Parathyroid adenoma (tissue), 2 donors: ENCODE results near the gene CTU2.

Source experiments
- H2AFZ ChIP-seq: fragments of 300-600 bp; sonication (generic); one replicate; pipeline ENCODE4 v1.7.0; 2017; ENCODE audit warnings: antibody characterized with exemption, mild to moderate bottlenecking
- H3K27ac ChIP-seq: fragments of 300-600 bp; sonication (generic); one replicate; pipeline ENCODE4 v1.7.0; 2017
- H3K27me3 ChIP-seq: fragments of 300-600 bp; sonication (generic); one replicate; pipeline ENCODE4 v1.7.0; 2017; ENCODE audit warnings: low read length; ENCODE audit not compliant: control insufficient read depth, insufficient read depth
- H3K36me3 ChIP-seq: fragments of 300-600 bp; sonication (generic); one replicate; pipeline ENCODE4 v1.7.0; 2017; ENCODE audit warnings: low read length; ENCODE audit not compliant: control insufficient read depth, insufficient read depth
- H3K4me1 ChIP-seq: fragments of 300-600 bp; sonication (generic); one replicate; pipeline ENCODE4 v1.7.0; 2017; ENCODE audit warnings: control low read depth
- H3K4me2 ChIP-seq: fragments of 300-600 bp; sonication (generic); one replicate; pipeline ENCODE4 v1.7.0; 2017; ENCODE audit warnings: low read length
- H3K4me3 ChIP-seq: fragments of 300-600 bp; sonication (generic); one replicate; pipeline ENCODE4 v1.7.0; 2017; ENCODE audit warnings: low read depth, low read length
- H3K79me2 ChIP-seq: fragments of 300-600 bp; sonication (generic); one replicate; pipeline ENCODE4 v1.7.0; 2017; ENCODE audit warnings: control low read depth
- H3K9ac ChIP-seq: fragments of 300-600 bp; sonication (generic); one replicate; pipeline ENCODE4 v1.7.0; 2017; ENCODE audit warnings: mild to moderate bottlenecking
- H3K9me3 ChIP-seq: fragments of 300-600 bp; sonication (generic); one replicate; pipeline ENCODE4 v1.7.0; 2017; ENCODE audit warnings: low read length; ENCODE audit not compliant: control insufficient read depth
- TF ChIP-seq, protein P1 (sequence below): fragments of 300-600 bp; sonication (generic); IDR thresholded peaks from one replicate; pipeline ENCODE4 v1.7.0; 2017; ENCODE audit warnings: antibody characterized with exemption, mild to moderate bottlenecking
- donor health status: primary hyperparathyroidism.

Gene CTU2

DNA sequence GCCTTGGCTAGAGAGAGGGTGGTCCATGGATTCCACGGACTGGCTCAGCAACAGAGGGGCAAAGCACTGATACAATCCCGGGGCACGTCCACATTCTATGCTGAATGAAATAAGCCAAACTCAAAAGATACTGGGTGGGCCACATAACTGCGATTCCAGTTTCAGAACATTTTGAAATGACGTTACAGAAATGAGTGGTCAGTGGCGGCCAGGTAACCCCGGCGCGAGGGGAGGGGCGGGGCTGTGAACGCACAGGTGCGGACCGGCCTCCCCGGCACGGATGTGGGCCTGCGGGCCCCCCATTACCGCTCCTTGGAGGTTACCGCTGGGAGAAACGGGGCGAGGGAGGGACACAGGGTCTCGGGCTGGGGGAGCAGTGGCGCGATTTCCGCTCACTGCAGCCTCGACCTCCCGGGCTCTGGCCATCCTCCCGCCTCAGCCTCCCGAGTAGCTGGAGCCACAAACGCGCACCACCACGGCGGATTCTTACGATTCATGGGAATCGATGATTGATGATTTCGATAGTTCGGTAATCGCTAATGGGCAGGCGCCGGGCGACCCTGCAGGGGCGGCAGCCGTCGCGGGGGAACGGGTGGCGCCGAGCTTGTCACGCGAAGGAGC lies 44.0 kb upstream of the CTU2 start:
- H2AFZ ChIP-seq, result peak overlapping the region; percentile 94
- peaks cover 4% of the 10 kb centered on the region for H3K4me1 ChIP-seq
- no peaks in the 10 kb centered on the region for H3K79me2 ChIP-seq
- peak overlapping the region; percentile 55 for H3K27ac ChIP-seq
- H3K4me2 ChIP-seq, result peak overlapping the region; percentile 66
- H3K4me3 ChIP-seq, result peak overlapping the region; percentile 89
- TF ChIP-seq, protein P1, sequence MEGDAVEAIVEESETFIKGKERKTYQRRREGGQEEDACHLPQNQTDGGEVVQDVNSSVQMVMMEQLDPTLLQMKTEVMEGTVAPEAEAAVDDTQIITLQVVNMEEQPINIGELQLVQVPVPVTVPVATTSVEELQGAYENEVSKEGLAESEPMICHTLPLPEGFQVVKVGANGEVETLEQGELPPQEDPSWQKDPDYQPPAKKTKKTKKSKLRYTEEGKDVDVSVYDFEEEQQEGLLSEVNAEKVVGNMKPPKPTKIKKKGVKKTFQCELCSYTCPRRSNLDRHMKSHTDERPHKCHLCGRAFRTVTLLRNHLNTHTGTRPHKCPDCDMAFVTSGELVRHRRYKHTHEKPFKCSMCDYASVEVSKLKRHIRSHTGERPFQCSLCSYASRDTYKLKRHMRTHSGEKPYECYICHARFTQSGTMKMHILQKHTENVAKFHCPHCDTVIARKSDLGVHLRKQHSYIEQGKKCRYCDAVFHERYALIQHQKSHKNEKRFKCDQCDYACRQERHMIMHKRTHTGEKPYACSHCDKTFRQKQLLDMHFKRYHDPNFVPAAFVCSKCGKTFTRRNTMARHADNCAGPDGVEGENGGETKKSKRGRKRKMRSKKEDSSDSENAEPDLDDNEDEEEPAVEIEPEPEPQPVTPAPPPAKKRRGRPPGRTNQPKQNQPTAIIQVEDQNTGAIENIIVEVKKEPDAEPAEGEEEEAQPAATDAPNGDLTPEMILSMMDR, result no peak
- H3K9ac ChIP-seq, result peak overlapping the region; percentile 14
- H3K27me3 ChIP-seq, result no peaks in the 10 kb centered on the region
- no peaks in the 10 kb centered on the region for H3K36me3 ChIP-seq
- no peaks in the 10 kb centered on the region for H3K9me3 ChIP-seq

DNA sequence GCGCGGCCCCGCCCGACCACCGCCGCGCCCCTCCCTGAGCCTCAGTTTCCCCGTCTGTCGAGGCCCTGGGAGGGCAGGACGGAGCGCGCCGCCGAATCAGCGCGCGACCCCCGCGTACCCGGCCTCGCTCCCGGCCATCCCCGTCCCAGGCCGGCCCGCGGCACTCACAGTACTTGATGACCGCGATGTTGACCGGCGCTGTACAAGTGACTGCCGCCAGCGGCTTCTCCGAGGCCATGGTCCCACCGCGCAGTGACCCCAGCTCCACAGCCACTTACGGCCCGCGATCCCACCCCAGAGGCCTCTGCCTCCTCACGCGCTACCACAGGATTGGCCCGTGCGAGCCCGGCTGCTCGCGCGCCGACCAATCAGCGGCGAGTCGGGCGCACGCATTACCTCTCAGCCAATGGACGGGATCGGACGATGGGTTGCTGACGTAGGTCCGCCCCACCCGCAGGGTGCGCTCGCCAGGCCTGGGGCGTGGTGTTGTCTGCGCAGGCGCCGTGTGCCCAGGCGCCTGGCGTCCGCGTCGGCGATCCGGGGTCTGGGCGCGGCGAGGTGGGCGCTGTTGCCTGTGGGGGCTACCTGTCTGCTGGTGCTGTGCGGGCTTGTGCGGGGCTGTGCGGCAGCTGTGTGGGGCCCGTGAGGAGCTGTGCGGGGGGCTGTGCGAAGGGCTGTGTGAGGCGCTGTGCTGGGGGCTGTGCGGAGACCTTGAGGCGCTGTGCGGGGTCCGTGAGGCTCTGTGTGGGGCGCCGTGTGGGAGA lies 43.3 kb upstream of the CTU2 start, which contains the start of gene MVD:
MVD (minus strand) TSS at position 249 of the 764 bp plus-strand sequence; CDS start at position 238, 11 bp downstream.
- Histone ChIP-seq H3K4me1 (peaks cover 4% of the 10 kb centered on the region), H3K9me3 (no peaks in the 10 kb centered on the region), H3K79me2 (no peaks in the 10 kb centered on the region), H3K9ac (peak within 1 kb of the TSS; percentile 42), H3K4me2 (peak within 1 kb of the TSS; percentile 66), H3K36me3 (no peaks in the 10 kb centered on the region), H3K27me3 (no peaks in the 10 kb centered on the region), H3K27ac (peak within 1 kb of the TSS; percentile 55), H3K4me3 (peak within 1 kb of the TSS; percentile 89), H2AFZ (peak within 1 kb of the TSS; percentile 94)
- TF ChIP-seq, protein P1, result no peak

DNA sequence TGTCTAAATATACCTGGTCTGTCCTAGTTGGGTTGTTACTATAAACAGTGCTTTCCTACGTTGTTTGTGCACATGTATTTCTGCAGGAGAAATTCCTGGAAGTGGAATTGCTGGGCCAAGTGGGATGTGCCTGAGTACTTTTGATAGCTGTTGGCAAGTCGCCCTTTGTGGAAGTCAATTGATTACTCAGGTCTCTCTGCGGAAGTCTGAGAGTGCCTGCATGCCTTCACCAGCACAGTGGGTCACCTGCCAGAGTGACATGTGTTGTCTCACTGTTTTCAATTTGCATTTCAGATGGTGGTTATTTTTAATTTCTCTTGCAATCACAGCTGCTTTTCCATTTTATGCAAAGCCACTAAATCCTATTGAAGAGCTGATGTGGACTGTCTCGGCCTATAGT lies 41.2 kb upstream of the CTU2 start:
- Histone ChIP-seq H3K27me3 (no peaks in the 10 kb centered on the region), H3K4me3 (no peak overlapping the region), H2AFZ (no peak overlapping the region), H3K79me2 (no peaks in the 10 kb centered on the region), H3K4me2 (no peak overlapping the region), H3K4me1 (peaks cover 4% of the 10 kb centered on the region), H3K27ac (no peak overlapping the region), H3K36me3 (no peaks in the 10 kb centered on the region), H3K9ac (no peak overlapping the region), H3K9me3 (no peaks in the 10 kb centered on the region)
- TF ChIP-seq, protein P1, result no peak

DNA sequence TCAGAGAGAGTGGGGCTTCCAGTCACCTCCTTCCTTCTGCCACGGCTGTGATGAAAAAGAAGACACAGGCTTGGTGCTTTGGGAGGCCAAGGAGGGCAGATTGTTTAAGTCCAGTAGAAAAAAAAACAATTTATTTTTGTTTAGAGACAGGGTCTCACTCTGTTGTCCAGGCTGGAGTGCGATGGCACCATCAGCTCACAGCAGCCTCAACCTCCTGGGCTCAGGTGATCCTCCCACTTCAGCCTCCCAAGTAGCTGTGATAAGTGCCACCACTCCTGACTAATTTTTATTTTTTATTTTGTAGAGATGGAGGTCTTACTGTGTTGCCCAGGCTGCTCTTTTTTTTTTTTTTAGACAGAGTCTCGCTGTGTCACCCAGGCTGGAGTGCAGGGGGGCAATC lies 40.7 kb upstream of the CTU2 start:
- Histone ChIP-seq H3K27me3 (no peaks in the 10 kb centered on the region), H3K79me2 (no peaks in the 10 kb centered on the region), H3K9ac (no peak overlapping the region), H3K4me1 (peaks cover 4% of the 10 kb centered on the region), H3K36me3 (no peaks in the 10 kb centered on the region), H2AFZ (no peak overlapping the region), H3K27ac (no peak overlapping the region), H3K9me3 (no peaks in the 10 kb centered on the region), H3K4me3 (no peak overlapping the region), H3K4me2 (no peak overlapping the region)
- TF ChIP-seq, protein P1, result no peak
